ENCODE results near the gene SNAP29.
"Not testable (repeated sequence)": the region's sequence is repeated elsewhere in the genome, so short reads cannot be mapped to it uniquely, and the experiment has no call there.

The SNAP29 gene

GRCh38 chr22:20931126-20931654 is 72.4 kb downstream of the SNAP29 start:
- DNase-seq (ENCODE audit: low spot score) = no peak

- no peak for DNase-seq (ENCODE audit: low spot score)
Observed at GRCh38 chr22:20933910-20934309, 75.1 kb downstream of the SNAP29 start.

- DNase-seq (ENCODE audit: low spot score) = not testable (repeated sequence)
Observed at GRCh38 chr22:20935049-20935448, 76.2 kb downstream of the SNAP29 start.

GRCh38 chr22:20935780-20936539 is 77.2 kb downstream of the SNAP29 start:
- DNase-seq (ENCODE audit: low spot score) = not testable (repeated sequence)

GRCh38 chr22:20937031-20937793 is 78.4 kb downstream of the SNAP29 start:
- DNase-seq (ENCODE audit: low spot score) = no peak

GRCh38 chr22:20937794-20938671 is 79.2 kb downstream of the SNAP29 start:
- no peak for DNase-seq (ENCODE audit: low spot score)

GRCh38 chr22:20939457-20940185 is 80.8 kb downstream of the SNAP29 start:
- not testable (repeated sequence) for DNase-seq (ENCODE audit: low spot score)

GRCh38 chr22:20940186-20940651 is 81.4 kb downstream of the SNAP29 start:
- no peak for DNase-seq (ENCODE audit: low spot score)

Measured in ecto neural progenitor cell (in vitro differentiated cells).